K562 (cell line): ENCODE data around the gene AQP2. TPM values are rescaled to one million over a fixed set of nuclear protein-coding genes. Genes with fewer than 3 reads are reported as not detected.

Experiments used
- CREM ChIP-seq: IDR thresholded peaks from 2 replicates; pipeline ENCODE4 v1.6.1; 2014; ENCODE audit warnings: antibody characterized with exemption, low read depth
- CTBP1 ChIP-seq: fragments of 450-650 bp; IDR thresholded peaks from 2 replicates; pipeline ENCODE4 v1.6.1; 2016; ENCODE audit warnings: borderline replicate concordance
- EGR1 ChIP-seq: fragments of 450-650 bp; conservative IDR thresholded peaks from 2 replicates; pipeline ENCODE4 v1.6.1; 2017; ENCODE audit warnings: mild to moderate bottlenecking
- ELF1 ChIP-seq: fragments of 200-800 bp; sonication (Bioruptor generic); IDR thresholded peaks from 2 replicates; pipeline ENCODE4 v1.6.1; 2016; ENCODE audit warnings: missing genetic modification characterization, missing compliant biosample characterization
- ERF ChIP-seq: fragments of 450-650 bp; formaldehyde crosslinking; IDR thresholded peaks from 2 replicates; pipeline ENCODE4 v1.4.0; 2020; ENCODE audit warnings: mild to moderate bottlenecking, mixed read lengths
- HDAC2 ChIP-seq: fragments of 450-650 bp; IDR thresholded peaks from 2 replicates; pipeline ENCODE4 v1.6.1; 2016; ENCODE audit warnings: mild to moderate bottlenecking
- HMGN3 ChIP-seq: IDR thresholded peaks from 2 replicates; pipeline ENCODE4 v1.6.1; 2011; ENCODE audit warnings: borderline replicate concordance, low read depth, mild to moderate bottlenecking, mixed read lengths, low read length; ENCODE audit not compliant: insufficient read length; ENCODE audit errors: extremely low read depth
- MED1 ChIP-seq: sonication (generic); formaldehyde crosslinking; IDR thresholded peaks from 2 replicates; pipeline ENCODE4 v1.8.1; 2023; ENCODE audit warnings: missing genetic modification reagents, borderline replicate concordance
- POLR3A ChIP-seq: IDR thresholded peaks from 2 replicates; pipeline ENCODE4 v1.6.1; 2011; ENCODE audit warnings: borderline replicate concordance, mild to moderate bottlenecking, moderate library complexity; ENCODE audit not compliant: insufficient read length, insufficient read depth; ENCODE audit errors: extremely low read depth
- SIN3B ChIP-seq: fragments of 450-650 bp; IDR thresholded peaks from 2 replicates; pipeline ENCODE4 v1.6.1; 2017; ENCODE audit warnings: low read depth, mild to moderate bottlenecking, moderate library complexity
- SMAD4 ChIP-seq: fragments of 250-450 bp; sonication (Bioruptor Pico); conservative IDR thresholded peaks from 2 replicates; pipeline ENCODE4 v1.8.0; 2021; ENCODE audit warnings: inconsistent platforms, mild to moderate bottlenecking, moderate library complexity
- SPI1 ChIP-seq: IDR thresholded peaks from 2 replicates; pipeline ENCODE4 v1.6.1; 2011; ENCODE audit warnings: low read depth, low read length, control low read depth, borderline replicate concordance
- TAF9B ChIP-seq: fragments of 450-650 bp; IDR thresholded peaks from 2 replicates; pipeline ENCODE4 v1.6.1; 2018; ENCODE audit warnings: mild to moderate bottlenecking; ENCODE audit not compliant: partially characterized antibody
- TRIM25 ChIP-seq: fragments of 450-650 bp; IDR thresholded peaks from 2 replicates; pipeline ENCODE4 v1.7.0; 2016; ENCODE audit warnings: borderline replicate concordance
- ZHX1 ChIP-seq: fragments of 150-350 bp; conservative IDR thresholded peaks from 2 replicates; pipeline ENCODE4 v1.6.1; 2014; ENCODE audit warnings: low read length
- ZMIZ1 ChIP-seq, 2 experiments: fragments of 150-350 bp in 1 of 2; IDR thresholded peaks; 2 replicates each; pipeline ENCODE4 v1.6.1; 2012 to 2016; ENCODE audit warnings: low read depth in 2 of 2, low read length in 2 of 2, mild to moderate bottlenecking in 1 of 2, moderate library complexity in 1 of 2
- ZNF175 ChIP-seq: fragments of 200-800 bp; sonication (Bioruptor generic); IDR thresholded peaks from 2 replicates; pipeline ENCODE4 v1.6.1; 2016; ENCODE audit warnings: low read depth, mild to moderate bottlenecking, missing genetic modification characterization, missing compliant biosample characterization
- ZNF282 ChIP-seq: sonication (generic); formaldehyde crosslinking; IDR thresholded peaks from 2 replicates; pipeline ENCODE4 v1.8.1; 2023; ENCODE audit warnings: missing genetic modification reagents
- ZNF57 ChIP-seq: fragments of 450-650 bp; formaldehyde crosslinking; IDR thresholded peaks from 2 replicates; pipeline ENCODE4 v1.4.0; 2020; ENCODE audit warnings: mild to moderate bottlenecking, moderate library complexity
- ZNF668 ChIP-seq: fragments of 250-450 bp; sonication (Bioruptor Pico); IDR thresholded peaks from 2 replicates; pipeline ENCODE4 v1.8.0; 2022; ENCODE audit warnings: mild to moderate bottlenecking, inconsistent platforms
- ZNF699 ChIP-seq: fragments of 250-450 bp; sonication (Bioruptor Pico); IDR thresholded peaks from 2 replicates; pipeline ENCODE4 v1.8.0; 2021; ENCODE audit warnings: mild to moderate bottlenecking, moderate library complexity; ENCODE audit not compliant: insufficient replicate concordance
- polyA plus RNA-seq, 8 experiments: library from polyadenylated mRNA; depleted of rRNA in 4 of 8; stranded (reverse) in 5 of 8; unstranded in 3 of 8; fragments of >200 nt; fragmentation: Nextera tagmentation in 2 of 8; fragmentation: Illumina TruSeq in 1 of 8; extraction: Ambion mirVana in 2 of 8; extraction: Trizol in 1 of 8; gene quantifications; 2 replicates each; pipeline versions ENCODE4 v1.2.1 to v1.2.3, GENCODE V29; 2011 to 2014; ENCODE audit warnings: inconsistent platforms in 1 of 8, missing spikeins in 1 of 8
- total RNA-seq, 7 experiments: library from RNA; depleted of rRNA in 6 of 7; stranded (reverse); fragments of >200 nt in 6 of 7; fragmentation: Illumina TruSeq in 2 of 7; extraction: Trizol in 2 of 7; gene quantifications; 2 replicates each; pipeline versions ENCODE4 v1.2.1 to v1.2.3, GENCODE V29; 2011 to 2021; ENCODE audit warnings: low replicate concordance in 1 of 7

AQP2 gene
- total and polyA plus RNA-seq, 9 of the 15 experiments (the other 6 are each of a cell fraction or from before 2014, with no cell fraction given), result not detected

GRCh38 chr12:49967042-49967776, 16.7 kb downstream of the AQP2 start (continued):
- no peak for TF ChIP-seq ZHX1
- 0 out of 2 replicates have a peak, but pooled peaks have one; percentile 32 for TF ChIP-seq SIN3B
- TF ChIP-seq ZNF175, result no peak
- TF ChIP-seq POLR3A, result no peak
- no peak; the same call in 1 of the 2 replicates for TF ChIP-seq ERF
- no peak for TF ChIP-seq ZNF282 (CRISPR knock-in tag)
- no peak for TF ChIP-seq ELF1 (tag)
- TF ChIP-seq ZNF699 (CRISPR knock-in tag), result no peak
- peak; percentile 70 for TF ChIP-seq CREM
- peak; percentile 71; the same call in 1 of the 2 replicates for TF ChIP-seq CTBP1
- 0 out of 2 replicates have a peak, but pooled peaks have one; percentile 66 for TF ChIP-seq HDAC2
- no peak for TF ChIP-seq ZNF57
- no peak for TF ChIP-seq TAF9B
- TF ChIP-seq ZMIZ1 (IDR thresholded peaks at IDR 0.05; ENCODE audit: low read depth in 2 of 2, low read length in 2 of 2), result peak in 1 of 2 experiments; percentile 20; a peak in 1 of 4 replicates
- no peak for TF ChIP-seq TRIM25
- TF ChIP-seq ZNF668 (CRISPR knock-in tag), result no peak
- TF ChIP-seq MED1 (CRISPR knock-in tag), result no peak
- TF ChIP-seq SPI1, result no peak
- peak; percentile 56 for TF ChIP-seq HMGN3
- TF ChIP-seq SMAD4 (CRISPR knock-in tag), result peak; percentile 84
- TF ChIP-seq EGR1, result no peak
